Heart right ventricle (tissue), 16 donors: ENCODE data around the gene PSORS1C1. TPM values are rescaled to one million over a fixed set of nuclear protein-coding genes. Genes with fewer than 3 reads are reported as not detected.

Experiments
- ATAC-seq, 8 donors: fragments of 200-7000 bp; cut with Tn5 transposase; one replicate each; pipeline ENCODE4 v1.9.1; 2020; ENCODE audit warnings: mild to moderate bottlenecking in 8 of 8, moderate library complexity in 8 of 8, moderate number of reproducible peaks in 1 of 8
- DNase-seq, 2 donors: peaks; one replicate each; pipeline ENCODE4 v3.0.0-alpha.2; 2020
- H3K27ac ChIP-seq, 10 donors: fragments of 200-600 bp; sonication (generic) in 2 of 10; one replicate each; pipeline versions ENCODE4 v1.5.0 to v1.8.0; 2020 to 2022; ENCODE audit warnings: mild to moderate bottlenecking in 3 of 10
- H3K27me3 ChIP-seq, 7 donors: fragments of 200-600 bp; one replicate each; pipeline ENCODE4 v1.8.0; 2021 to 2022; ENCODE audit warnings: mild to moderate bottlenecking in 2 of 7
- H3K36me3 ChIP-seq, 9 donors: fragments of 200-600 bp; sonication (generic) in 1 of 9; one replicate each; pipeline versions ENCODE4 v1.5.0 to v1.8.0; 2020 to 2022; ENCODE audit warnings: mild to moderate bottlenecking in 2 of 9
- H3K4me1 ChIP-seq, 9 donors: fragments of 200-600 bp; sonication (generic) in 1 of 9; one replicate each; pipeline versions ENCODE4 v1.5.0 to v1.8.0; 2020 to 2022; ENCODE audit warnings: mild to moderate bottlenecking in 4 of 9
- H3K4me3 ChIP-seq, 10 donors: fragments of 200-600 bp; sonication (generic) in 2 of 10; one replicate each; pipeline versions ENCODE4 v1.5.0 to v1.8.0; 2020 to 2022; ENCODE audit warnings: mild to moderate bottlenecking in 7 of 10, moderate library complexity in 2 of 10
- H3K9me3 ChIP-seq, 11 donors: fragments of 200-600 bp in 10 of 11; sonication (generic) in 2 of 11; one replicate each; pipeline versions ENCODE4 v1.5.0 to v1.8.0; 2013 to 2022; ENCODE audit warnings: mild to moderate bottlenecking in 2 of 11, control low read depth in 1 of 11, moderate library complexity in 1 of 11
- WGBS, 2 donors: extraction: QIAGEN DNeasy Blood & Tissue Kit; methylation state at CpG; one replicate each; pipeline ENCODE4 v1.1.7; 2013; ENCODE audit warnings: inconsistent platforms in 1 of 2; 5-methylcytosine and 5-hydroxymethylcytosine counted together
- intact Hi-C, 10 donors: fragments of 100-400 bp; cut with DNase I; formaldehyde crosslinking; loops; one replicate each; pipeline versions ENCODE4 v1.11.1 to v1.14.2; 2022
- polyA plus RNA-seq, 2 donors: library from polyadenylated mRNA; stranded (reverse); fragments of 200-250 nt; gene quantifications; one replicate each; pipeline ENCODE4 v1.2.3, GENCODE V29; 2013
- total RNA-seq, 10 donors: library from RNA; stranded (reverse); fragmentation: NEBNext Ultra II Directional in 3 of 10; extraction: Animal tissue kit (Norgen Biotek cat#: 25700) in 3 of 10; gene quantifications; one replicate each; pipeline versions ENCODE4 v1.2.1 to v1.2.4, GENCODE V29; 2021 to 2023
- TF ChIP-seq, protein P1 (sequence below), 9 donors: fragments of 200-600 bp; sonication (generic) in 2 of 9; IDR thresholded peaks; one replicate each; pipeline versions ENCODE4 v1.5.0 to v1.8.0; 2021 to 2022; ENCODE audit warnings: antibody characterized with exemption in 9 of 9, mild to moderate bottlenecking in 5 of 9, moderate library complexity in 1 of 9
- donor health status: Arrhythmogenic right ventricular cardiomyopathy.
- donor health status: ischemic (EF 13 %, LVEDD 7.1; RV severe dilation, severe dysfunction).
- donor health status: healthy with polysubstance abuse.
- donor health status: DM: no; HTN: yes; CAD: no.
- donor health status: DM: no; HTN: no; CAD: no.
- donor health status: ischemic (EF 25% LVEDD 6.9; RV normal size, moderate dysfunction).
- donor health status: ischemic (EF 25% LVEDD 5.7; RV mildly dilated, moderate dysfunction).
- donor health status: healthy.
- donor health status: DM: yes; HTN: yes; CAD: no.
- donor health status: Ischemic cardiomyopathy.
- donor health status: ischemic (EF 35%, LVEDD 5.7; RV mildly dilated, moderate dysfunction).
- donor health status: nonischemic (EF 11% LVEDD 7.7; RV severe dilation, severe dysfunction).
- donor health status: DM: yes; HTN: yes; CAD: no.
- donor health status: PGD.
- donor health status: ischemic (EF 29% LVEDD 5.4; RV normal size, mild dysfunction).
- donor health status: nonischemic (EF 23%, LVEDD 6.1; RV moderate dilation, normal function).

PSORS1C1 gene
- total and polyA plus RNA-seq, 12 donors, result 0.13 to 6.2 (median 3.0) TPM

DNA sequence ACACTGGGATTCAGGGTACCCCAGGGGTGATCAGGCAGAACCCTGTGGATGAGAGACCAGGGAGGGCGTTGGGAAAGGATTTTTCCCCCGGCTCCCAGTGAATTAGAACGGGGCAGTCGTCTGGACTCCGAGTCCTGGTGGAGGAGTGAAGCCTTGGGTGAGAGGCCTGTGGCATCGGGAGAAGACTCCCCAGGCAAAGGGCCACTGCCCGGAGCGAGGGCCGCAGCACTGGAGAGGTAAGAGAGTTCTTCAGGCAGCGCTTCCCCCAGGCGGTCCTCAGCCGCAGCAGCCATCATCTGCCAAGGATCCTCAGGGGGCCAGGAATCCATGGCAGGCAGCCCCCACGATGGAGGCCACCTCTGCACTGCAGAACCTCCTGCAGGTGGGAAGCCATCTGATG lies 2.9 kb upstream of the PSORS1C1 start:
- H3K4me1 ChIP-seq, result peaks cover 6 to 39% (median 31%) of the 10 kb centered on the region in 9 donors
- H3K9me3 ChIP-seq, result no peaks in the 10 kb centered on the region
- no peaks in the 10 kb centered on the region for H3K36me3 ChIP-seq
- no peak overlapping the region for H3K4me3 ChIP-seq
- TF ChIP-seq, protein P1, sequence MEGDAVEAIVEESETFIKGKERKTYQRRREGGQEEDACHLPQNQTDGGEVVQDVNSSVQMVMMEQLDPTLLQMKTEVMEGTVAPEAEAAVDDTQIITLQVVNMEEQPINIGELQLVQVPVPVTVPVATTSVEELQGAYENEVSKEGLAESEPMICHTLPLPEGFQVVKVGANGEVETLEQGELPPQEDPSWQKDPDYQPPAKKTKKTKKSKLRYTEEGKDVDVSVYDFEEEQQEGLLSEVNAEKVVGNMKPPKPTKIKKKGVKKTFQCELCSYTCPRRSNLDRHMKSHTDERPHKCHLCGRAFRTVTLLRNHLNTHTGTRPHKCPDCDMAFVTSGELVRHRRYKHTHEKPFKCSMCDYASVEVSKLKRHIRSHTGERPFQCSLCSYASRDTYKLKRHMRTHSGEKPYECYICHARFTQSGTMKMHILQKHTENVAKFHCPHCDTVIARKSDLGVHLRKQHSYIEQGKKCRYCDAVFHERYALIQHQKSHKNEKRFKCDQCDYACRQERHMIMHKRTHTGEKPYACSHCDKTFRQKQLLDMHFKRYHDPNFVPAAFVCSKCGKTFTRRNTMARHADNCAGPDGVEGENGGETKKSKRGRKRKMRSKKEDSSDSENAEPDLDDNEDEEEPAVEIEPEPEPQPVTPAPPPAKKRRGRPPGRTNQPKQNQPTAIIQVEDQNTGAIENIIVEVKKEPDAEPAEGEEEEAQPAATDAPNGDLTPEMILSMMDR (IDR thresholded peaks at IDR 0.05), result no peak
- WGBS, 2 donors, result 86 to 90% methylated on average over 13 of the region's 13 CpGs
- no peak for ATAC-seq
- no peak overlapping the region for H3K27ac ChIP-seq
- intact Hi-C loops, result no loop called here
- DNase-seq, result no peak
- H3K27me3 ChIP-seq, result peaks cover 0 to 11% (median 0%) of the 10 kb centered on the region in 7 donors

DNA sequence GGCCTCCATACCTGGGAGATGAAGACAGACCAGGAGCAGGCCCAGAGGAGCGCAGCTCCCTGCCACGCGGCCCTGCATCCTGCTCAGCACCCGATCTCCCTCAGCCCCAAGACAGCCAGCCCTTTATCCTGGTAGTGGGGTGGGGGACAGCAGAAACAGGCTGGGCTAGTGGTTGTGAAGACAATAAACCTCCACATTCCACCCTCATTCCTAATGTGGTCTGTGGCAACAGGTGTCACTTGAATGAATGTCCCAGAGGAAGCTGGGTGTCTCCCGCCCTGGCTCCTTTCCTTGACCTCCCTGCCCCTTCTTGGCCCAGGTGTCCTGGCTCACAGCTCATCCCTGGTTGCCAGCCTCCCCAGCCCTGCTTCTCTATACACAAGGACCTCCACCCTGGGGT lies 2.1 kb upstream of the PSORS1C1 start, which contains the start of gene C6orf15:
Gene C6orf15, minus strand, starts transcription at position 98 of the 400 bp plus-strand sequence. Its CDS starts 20 bp downstream, at position 78.
- H3K9me3 ChIP-seq, result no peaks in the 10 kb centered on the region
- peak within 1 kb of the TSS in 2 of 10 donors; percentile 36 to 78 for H3K27ac ChIP-seq
- 85 to 94% methylated on average over 5 of the region's 5 CpGs for WGBS, 2 donors
- intact Hi-C loops, result no loop called here
- H3K36me3 ChIP-seq, result no peaks in the 10 kb centered on the region
- ATAC-seq, result no peak
- DNase-seq, result no peak
- H3K4me1 ChIP-seq, result peaks cover 6 to 47% (median 38%) of the 10 kb centered on the region in 9 donors
- TF ChIP-seq, protein P1 (IDR thresholded peaks at IDR 0.05), result no peak
- peaks cover 0 to 11% (median 0%) of the 10 kb centered on the region in 7 donors for H3K27me3 ChIP-seq
- H3K4me3 ChIP-seq, result no peak within 1 kb of the TSS

DNA sequence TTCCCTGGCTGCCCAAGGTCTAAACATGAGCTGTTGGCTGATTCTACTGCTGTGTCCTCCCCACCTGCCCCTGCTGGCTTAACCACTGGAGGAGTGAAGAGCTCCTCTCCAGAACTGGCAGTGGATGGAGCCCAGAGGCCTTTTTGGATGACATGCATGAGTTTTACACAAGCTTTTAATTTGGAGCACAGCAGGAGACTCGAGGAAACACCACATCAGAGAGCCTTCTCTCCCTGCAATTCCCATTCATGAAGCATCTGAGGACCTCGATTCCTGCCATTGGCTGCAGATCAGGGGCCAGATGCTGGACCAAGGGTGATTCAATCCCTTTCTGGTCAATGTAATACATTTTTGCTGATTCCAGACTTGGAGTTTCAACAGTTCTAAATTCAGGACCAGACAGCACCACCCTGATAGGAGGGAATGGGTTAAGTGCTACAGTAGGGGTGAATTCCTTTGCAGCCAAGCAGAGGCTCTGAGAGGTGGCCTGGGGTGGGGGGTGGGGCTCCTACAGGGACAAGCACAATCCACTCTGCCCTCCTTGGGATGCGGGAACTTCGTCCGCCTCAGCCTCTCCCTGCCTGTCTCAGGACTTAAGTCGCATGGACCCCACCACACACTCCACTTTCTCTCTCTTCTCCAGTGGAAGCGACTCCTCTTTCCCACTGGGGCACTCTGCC lies 599 bp upstream of the PSORS1C1 start:
- TF ChIP-seq, protein P1 (IDR thresholded peaks at IDR 0.05), result peak in 1 of 9 donors; percentile 11
- 68 to 69% methylated on average over 7 of the region's 7 CpGs for WGBS, 2 donors
- Histone ChIP-seq H3K27me3 (peaks cover 0 to 11% (median 0%) of the 10 kb centered on the region in 7 donors), H3K4me1 (peaks cover 6 to 53% (median 40%) of the 10 kb centered on the region in 9 donors), H3K4me3 (peak overlapping the region in 3 of 10 donors; percentile 21 to 32 (median 25)), H3K27ac (peak overlapping the region; percentile 29 to 80 (median 66)), H3K9me3 (no peaks in the 10 kb centered on the region), H3K36me3 (no peaks in the 10 kb centered on the region)
- ATAC-seq (peak in 3 of 8 donors; percentile 3 to 12 (median 5)), DNase-seq (no peak)
- intact Hi-C loops, result no loop called here

DNA sequence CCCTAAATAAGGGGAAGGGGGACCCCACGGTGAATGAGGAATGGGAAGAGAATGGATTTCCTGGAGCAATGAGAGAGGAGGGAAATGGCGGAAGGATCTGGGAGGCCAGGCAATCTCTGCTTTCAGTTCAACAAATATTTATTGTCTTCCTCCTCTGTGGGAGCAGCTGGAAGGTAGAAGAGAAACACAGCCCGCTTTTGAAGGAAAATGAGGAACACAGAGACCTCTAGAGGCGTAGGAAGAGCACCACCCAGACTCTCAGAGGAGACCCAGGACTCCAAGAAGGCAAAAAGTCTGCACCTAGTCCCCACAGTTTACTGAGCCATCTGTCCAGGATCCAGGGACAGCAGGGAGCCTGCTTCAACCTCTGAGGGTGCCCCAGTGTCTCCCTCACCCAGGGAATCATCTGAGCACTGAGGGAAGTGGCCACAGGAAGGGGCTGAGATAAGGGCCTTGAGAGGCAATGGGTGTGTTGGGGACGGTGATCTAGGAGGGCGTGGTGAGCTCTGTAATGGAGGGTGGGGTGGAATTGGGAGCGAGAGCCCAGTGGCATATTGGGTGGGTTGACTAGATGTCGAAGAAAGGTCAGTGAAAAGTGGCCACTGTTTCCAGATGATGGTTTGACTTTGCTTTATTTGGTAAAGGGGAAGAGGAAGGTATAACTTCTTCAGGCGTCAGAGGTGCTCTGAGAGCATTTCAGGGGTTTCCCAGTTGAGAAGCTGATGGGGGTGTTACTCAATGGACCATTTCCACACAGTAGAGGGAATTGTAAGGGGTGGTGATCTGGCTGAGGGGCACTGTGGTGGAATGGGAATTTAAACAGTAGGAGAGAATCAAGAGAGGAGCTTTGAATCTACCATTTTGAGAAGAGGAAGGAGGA lies 610 bp downstream of the PSORS1C1 start:
- TF ChIP-seq, protein P1 (IDR thresholded peaks at IDR 0.05), result peak in 5 of 9 donors; percentile 7 to 51 (median 36)
- Histone ChIP-seq H3K27ac (peak overlapping the region; percentile 29 to 80 (median 66)), H3K4me3 (peak overlapping the region in 5 of 10 donors; percentile 20 to 36 (median 25)), H3K4me1 (peaks cover 6 to 53% (median 40%) of the 10 kb centered on the region in 9 donors), H3K27me3 (peaks cover 0 to 5% (median 0%) of the 10 kb centered on the region in 7 donors), H3K9me3 (no peaks in the 10 kb centered on the region), H3K36me3 (no peaks in the 10 kb centered on the region)
- ATAC-seq (peak in 6 of 8 donors; percentile 16 to 49 (median 40)), DNase-seq (no peak)
- WGBS, 2 donors, result 53 to 68% methylated on average over 9 of the region's 9 CpGs
- intact Hi-C loops, result no loop called here
